ENCODE results near the gene ZNF827. TPM values are rescaled to one million over a fixed set of nuclear protein-coding genes. Genes with fewer than 3 reads are reported as not detected.

The ZNF827 gene
- total and polyA plus RNA-seq, 2 of the 8 experiments (the other 6 are each of a cell fraction or from before 2014, with no cell fraction given), result 25.3 to 26.2 TPM

DNA sequence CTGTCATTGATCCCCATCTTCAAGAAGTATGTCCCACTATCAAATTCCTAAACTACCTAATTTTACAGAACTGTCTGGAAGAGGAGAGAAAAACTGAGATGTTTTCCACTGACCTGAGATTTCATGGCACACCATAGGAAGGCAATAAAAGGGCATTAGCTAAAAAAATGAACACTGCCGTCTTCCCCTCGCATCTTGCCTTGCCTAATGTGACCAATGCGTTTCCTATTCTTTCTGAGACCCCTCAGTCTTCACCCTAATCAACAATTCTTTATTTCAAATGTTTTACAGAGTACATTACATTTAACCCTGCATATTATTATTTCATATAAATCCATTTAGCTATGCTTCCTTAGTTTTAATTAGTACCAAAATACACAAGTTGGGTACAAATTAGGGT lies 43.6 kb downstream of the ZNF827 start (continued):
- TF ChIP-seq, protein P1, sequence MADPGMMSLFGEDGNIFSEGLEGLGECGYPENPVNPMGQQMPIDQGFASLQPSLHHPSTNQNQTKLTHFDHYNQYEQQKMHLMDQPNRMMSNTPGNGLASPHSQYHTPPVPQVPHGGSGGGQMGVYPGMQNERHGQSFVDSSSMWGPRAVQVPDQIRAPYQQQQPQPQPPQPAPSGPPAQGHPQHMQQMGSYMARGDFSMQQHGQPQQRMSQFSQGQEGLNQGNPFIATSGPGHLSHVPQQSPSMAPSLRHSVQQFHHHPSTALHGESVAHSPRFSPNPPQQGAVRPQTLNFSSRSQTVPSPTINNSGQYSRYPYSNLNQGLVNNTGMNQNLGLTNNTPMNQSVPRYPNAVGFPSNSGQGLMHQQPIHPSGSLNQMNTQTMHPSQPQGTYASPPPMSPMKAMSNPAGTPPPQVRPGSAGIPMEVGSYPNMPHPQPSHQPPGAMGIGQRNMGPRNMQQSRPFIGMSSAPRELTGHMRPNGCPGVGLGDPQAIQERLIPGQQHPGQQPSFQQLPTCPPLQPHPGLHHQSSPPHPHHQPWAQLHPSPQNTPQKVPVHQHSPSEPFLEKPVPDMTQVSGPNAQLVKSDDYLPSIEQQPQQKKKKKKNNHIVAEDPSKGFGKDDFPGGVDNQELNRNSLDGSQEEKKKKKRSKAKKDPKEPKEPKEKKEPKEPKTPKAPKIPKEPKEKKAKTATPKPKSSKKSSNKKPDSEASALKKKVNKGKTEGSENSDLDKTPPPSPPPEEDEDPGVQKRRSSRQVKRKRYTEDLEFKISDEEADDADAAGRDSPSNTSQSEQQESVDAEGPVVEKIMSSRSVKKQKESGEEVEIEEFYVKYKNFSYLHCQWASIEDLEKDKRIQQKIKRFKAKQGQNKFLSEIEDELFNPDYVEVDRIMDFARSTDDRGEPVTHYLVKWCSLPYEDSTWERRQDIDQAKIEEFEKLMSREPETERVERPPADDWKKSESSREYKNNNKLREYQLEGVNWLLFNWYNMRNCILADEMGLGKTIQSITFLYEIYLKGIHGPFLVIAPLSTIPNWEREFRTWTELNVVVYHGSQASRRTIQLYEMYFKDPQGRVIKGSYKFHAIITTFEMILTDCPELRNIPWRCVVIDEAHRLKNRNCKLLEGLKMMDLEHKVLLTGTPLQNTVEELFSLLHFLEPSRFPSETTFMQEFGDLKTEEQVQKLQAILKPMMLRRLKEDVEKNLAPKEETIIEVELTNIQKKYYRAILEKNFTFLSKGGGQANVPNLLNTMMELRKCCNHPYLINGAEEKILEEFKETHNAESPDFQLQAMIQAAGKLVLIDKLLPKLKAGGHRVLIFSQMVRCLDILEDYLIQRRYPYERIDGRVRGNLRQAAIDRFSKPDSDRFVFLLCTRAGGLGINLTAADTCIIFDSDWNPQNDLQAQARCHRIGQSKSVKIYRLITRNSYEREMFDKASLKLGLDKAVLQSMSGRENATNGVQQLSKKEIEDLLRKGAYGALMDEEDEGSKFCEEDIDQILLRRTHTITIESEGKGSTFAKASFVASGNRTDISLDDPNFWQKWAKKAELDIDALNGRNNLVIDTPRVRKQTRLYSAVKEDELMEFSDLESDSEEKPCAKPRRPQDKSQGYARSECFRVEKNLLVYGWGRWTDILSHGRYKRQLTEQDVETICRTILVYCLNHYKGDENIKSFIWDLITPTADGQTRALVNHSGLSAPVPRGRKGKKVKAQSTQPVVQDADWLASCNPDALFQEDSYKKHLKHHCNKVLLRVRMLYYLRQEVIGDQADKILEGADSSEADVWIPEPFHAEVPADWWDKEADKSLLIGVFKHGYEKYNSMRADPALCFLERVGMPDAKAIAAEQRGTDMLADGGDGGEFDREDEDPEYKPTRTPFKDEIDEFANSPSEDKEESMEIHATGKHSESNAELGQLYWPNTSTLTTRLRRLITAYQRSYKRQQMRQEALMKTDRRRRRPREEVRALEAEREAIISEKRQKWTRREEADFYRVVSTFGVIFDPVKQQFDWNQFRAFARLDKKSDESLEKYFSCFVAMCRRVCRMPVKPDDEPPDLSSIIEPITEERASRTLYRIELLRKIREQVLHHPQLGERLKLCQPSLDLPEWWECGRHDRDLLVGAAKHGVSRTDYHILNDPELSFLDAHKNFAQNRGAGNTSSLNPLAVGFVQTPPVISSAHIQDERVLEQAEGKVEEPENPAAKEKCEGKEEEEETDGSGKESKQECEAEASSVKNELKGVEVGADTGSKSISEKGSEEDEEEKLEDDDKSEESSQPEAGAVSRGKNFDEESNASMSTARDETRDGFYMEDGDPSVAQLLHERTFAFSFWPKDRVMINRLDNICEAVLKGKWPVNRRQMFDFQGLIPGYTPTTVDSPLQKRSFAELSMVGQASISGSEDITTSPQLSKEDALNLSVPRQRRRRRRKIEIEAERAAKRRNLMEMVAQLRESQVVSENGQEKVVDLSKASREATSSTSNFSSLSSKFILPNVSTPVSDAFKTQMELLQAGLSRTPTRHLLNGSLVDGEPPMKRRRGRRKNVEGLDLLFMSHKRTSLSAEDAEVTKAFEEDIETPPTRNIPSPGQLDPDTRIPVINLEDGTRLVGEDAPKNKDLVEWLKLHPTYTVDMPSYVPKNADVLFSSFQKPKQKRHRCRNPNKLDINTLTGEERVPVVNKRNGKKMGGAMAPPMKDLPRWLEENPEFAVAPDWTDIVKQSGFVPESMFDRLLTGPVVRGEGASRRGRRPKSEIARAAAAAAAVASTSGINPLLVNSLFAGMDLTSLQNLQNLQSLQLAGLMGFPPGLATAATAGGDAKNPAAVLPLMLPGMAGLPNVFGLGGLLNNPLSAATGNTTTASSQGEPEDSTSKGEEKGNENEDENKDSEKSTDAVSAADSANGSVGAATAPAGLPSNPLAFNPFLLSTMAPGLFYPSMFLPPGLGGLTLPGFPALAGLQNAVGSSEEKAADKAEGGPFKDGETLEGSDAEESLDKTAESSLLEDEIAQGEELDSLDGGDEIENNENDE (IDR thresholded peaks at IDR 0.05; ENCODE audit: insufficient replicate concordance, low read length), result no peak
- TF ChIP-seq JUND (IDR thresholded peaks at IDR 0.05; ENCODE audit: low read length) (no peak), BRCA1 (IDR thresholded peaks at IDR 0.05; ENCODE audit: low read depth, low read length) (no peak), POU5F1 (IDR thresholded peaks at IDR 0.05; ENCODE audit: low read depth, low read length) (no peak), YY1 (IDR thresholded peaks at IDR 0.05; ENCODE audit: low read depth, low read length) (no peak), SRF (IDR thresholded peaks at IDR 0.05; ENCODE audit: low read depth, low read length) (no peak), TEAD4 (IDR thresholded peaks at IDR 0.05; ENCODE audit: low read depth, low read length) (no peak), SIX5 (IDR thresholded peaks at IDR 0.05; ENCODE audit: low read depth, low read length) (no peak), SUZ12 (IDR thresholded peaks at IDR 0.05; ENCODE audit: low read length) (no peak), HDAC6 (IDR thresholded peaks at IDR 0.05; ENCODE audit: low read depth, low read length) (no peak), KDM1A (IDR thresholded peaks at IDR 0.05; ENCODE audit: borderline replicate concordance, low read length) (no peak), BCL11A (IDR thresholded peaks at IDR 0.05; ENCODE audit: low read depth in 2 of 2, low read length in 2 of 2) (no peak)
- TF ChIP-seq, protein P2, sequence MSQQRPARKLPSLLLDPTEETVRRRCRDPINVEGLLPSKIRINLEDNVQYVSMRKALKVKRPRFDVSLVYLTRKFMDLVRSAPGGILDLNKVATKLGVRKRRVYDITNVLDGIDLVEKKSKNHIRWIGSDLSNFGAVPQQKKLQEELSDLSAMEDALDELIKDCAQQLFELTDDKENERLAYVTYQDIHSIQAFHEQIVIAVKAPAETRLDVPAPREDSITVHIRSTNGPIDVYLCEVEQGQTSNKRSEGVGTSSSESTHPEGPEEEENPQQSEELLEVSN (IDR thresholded peaks at IDR 0.05), result no peak

Data from H1 (cell line).